Activated CD4-positive, alpha-beta memory T cell treated with anti-CD3 and anti-CD28 coated beads, Interleukin-2, amount 10 ng/mL, durations not matched to agents 7 days and 5 days (primary cell): ENCODE measurements around the gene HS3ST3A1. TPM values are rescaled to one million over a fixed set of nuclear protein-coding genes. Genes with fewer than 3 reads are reported as not detected.

ENCODE experiments used
- CTCF ChIA-PET: fragments of 350-600 bp; sonication (Branson Sonifier 250); formaldehyde crosslinking; loops from one replicate; lab custom pipeline; 2021; ENCODE audit warnings: antibody characterized with exemption, inconsistent platforms; lab: Charles Lee
- POLR2A ChIA-PET: fragments of 350-600 bp; sonication (Branson Sonifier 250); formaldehyde crosslinking; loops from one replicate; lab custom pipeline; 2021; ENCODE audit warnings: antibody characterized with exemption; lab: Charles Lee
- DNase-seq: peaks from one replicate; pipeline ENCODE4 v3.0.0-alpha.2; 2020
- H3K27ac Mint-ChIP-seq: one replicate; pipeline ENCODE4 v1.8.0; 2021; ENCODE audit warnings: mild to moderate bottlenecking, mixed read lengths
- H3K27me3 Mint-ChIP-seq: one replicate; pipeline ENCODE4 v1.8.0; 2021; ENCODE audit warnings: mixed read lengths
- H3K36me3 Mint-ChIP-seq: one replicate; pipeline ENCODE4 v1.8.0; 2021; ENCODE audit warnings: low read depth, mixed read lengths
- H3K4me1 Mint-ChIP-seq: one replicate; pipeline ENCODE4 v1.8.0; 2021; ENCODE audit warnings: mixed read lengths
- H3K4me3 Mint-ChIP-seq: one replicate; pipeline ENCODE4 v1.8.0; 2021; ENCODE audit warnings: mild to moderate bottlenecking, mixed read lengths
- H3K9me3 Mint-ChIP-seq: one replicate; pipeline ENCODE4 v1.8.0; 2021; ENCODE audit warnings: mixed read lengths
- total RNA-seq, 2 experiments: library from RNA; stranded (reverse); gene quantifications; one replicate each; pipeline ENCODE4 v1.2.3, GENCODE V29; 2021

HS3ST3A1 gene
- total RNA-seq, 2 experiments from 2014 or later: 2.5 to 2.8 TPM

- ChIA-PET CTCF (no interaction called here), POLR2A (no interaction called here)
- Mint-ChIP-seq H3K36me3 (no peaks in the 10 kb centered on the region), H3K4me1 (no peaks in the 10 kb centered on the region), H3K9me3 (peaks cover 3% of the 10 kb centered on the region), H3K4me3 (no peak overlapping the region), H3K27ac (no peak overlapping the region), H3K27me3 (no peaks in the 10 kb centered on the region)
- no peak for DNase-seq
Measured at GRCh38 chr17:13537871-13538643, 63.7 kb downstream of the HS3ST3A1 start.

- peaks cover 3% of the 10 kb centered on the region for H3K9me3 Mint-ChIP-seq
- no peaks in the 10 kb centered on the region for H3K36me3 Mint-ChIP-seq
- CTCF ChIA-PET: no interaction called here
- no peak overlapping the region for H3K27ac Mint-ChIP-seq
- no peak for DNase-seq
- H3K27me3 Mint-ChIP-seq: no peaks in the 10 kb centered on the region
- POLR2A ChIA-PET: no interaction called here
- no peak overlapping the region for H3K4me3 Mint-ChIP-seq
- no peaks in the 10 kb centered on the region for H3K4me1 Mint-ChIP-seq
Measured at GRCh38 chr17:13537167-13537731, 64.5 kb downstream of the HS3ST3A1 start.

- Mint-ChIP-seq H3K27ac (no peak overlapping the region), H3K36me3 (no peaks in the 10 kb centered on the region), H3K4me3 (no peak overlapping the region), H3K4me1 (no peaks in the 10 kb centered on the region), H3K27me3 (no peaks in the 10 kb centered on the region), H3K9me3 (peaks cover 3% of the 10 kb centered on the region)
- ChIA-PET POLR2A (no interaction called here), CTCF (no interaction called here)
- DNase-seq: no peak
Measured at GRCh38 chr17:13534946-13535345, 66.8 kb downstream of the HS3ST3A1 start.

DNA sequence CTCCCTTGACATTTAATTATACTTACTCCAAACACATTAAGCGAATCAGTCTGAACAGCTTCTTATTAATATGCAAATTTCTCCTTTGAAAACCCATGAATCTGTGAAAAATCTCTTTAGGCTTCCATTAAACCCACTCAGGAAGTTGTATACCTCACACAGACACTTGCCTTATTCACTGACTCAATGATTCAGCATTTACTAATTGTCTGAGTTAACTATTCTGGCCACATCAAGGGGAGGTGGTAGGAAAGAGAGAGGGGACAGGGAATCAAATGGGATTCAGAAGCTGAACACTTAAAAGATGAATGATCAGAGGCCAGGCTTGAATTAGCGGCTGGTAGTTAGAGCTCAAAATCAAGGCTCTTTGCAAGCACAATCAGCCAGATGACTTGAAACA is 70.0 kb downstream of the HS3ST3A1 start:
- Mint-ChIP-seq H3K27me3 (no peaks in the 10 kb centered on the region), H3K4me3 (no peak overlapping the region), H3K27ac (no peak overlapping the region), H3K9me3 (no peaks in the 10 kb centered on the region), H3K36me3 (no peaks in the 10 kb centered on the region), H3K4me1 (no peaks in the 10 kb centered on the region)
- DNase-seq: no peak
- CTCF ChIA-PET: no interaction called here
- POLR2A ChIA-PET: no interaction called here

GRCh38 chr17:13525876-13526275 is 75.9 kb downstream of the HS3ST3A1 start:
- H3K9me3 Mint-ChIP-seq: no peaks in the 10 kb centered on the region
- DNase-seq: no peak
- H3K4me3 Mint-ChIP-seq: no peak overlapping the region
- H3K36me3 Mint-ChIP-seq: no peaks in the 10 kb centered on the region
- no peaks in the 10 kb centered on the region for H3K27me3 Mint-ChIP-seq
- H3K27ac Mint-ChIP-seq: no peak overlapping the region
- POLR2A ChIA-PET: interaction anchor here (0.6 kb wide), 1 partner anchor 16 kb away, joined by 3 read pairs; no protein-coding TSS in a partner anchor
- no peaks in the 10 kb centered on the region for H3K4me1 Mint-ChIP-seq
- CTCF ChIA-PET: no interaction called here

DNA sequence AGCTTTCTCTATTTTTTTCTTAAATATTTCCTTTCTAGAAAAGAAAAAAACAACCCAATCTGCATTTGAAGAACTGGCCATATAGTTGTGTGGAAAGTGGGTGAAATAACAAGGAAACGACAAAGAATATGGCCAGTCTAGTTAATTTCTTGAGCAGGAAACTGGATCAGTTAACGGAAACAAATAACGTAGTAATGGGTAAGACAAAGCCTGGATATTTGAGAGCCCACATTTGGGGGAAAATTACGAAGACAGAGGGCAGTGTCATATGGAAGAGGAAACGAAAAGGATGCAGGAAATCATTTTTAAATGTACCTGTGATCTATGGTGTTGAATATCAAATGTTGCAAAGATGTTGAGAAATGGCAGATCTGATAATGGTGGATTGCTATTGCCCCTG is 78.6 kb downstream of the HS3ST3A1 start:
- Mint-ChIP-seq H3K27me3 (peaks cover 3% of the 10 kb centered on the region), H3K36me3 (no peaks in the 10 kb centered on the region), H3K4me1 (no peaks in the 10 kb centered on the region), H3K27ac (no peak overlapping the region), H3K4me3 (no peak overlapping the region), H3K9me3 (no peaks in the 10 kb centered on the region)
- ChIA-PET POLR2A (no interaction called here), CTCF (interaction anchor here (0.6 kb wide), 1 partner anchor 1092 kb away, joined by 4 read pairs; no protein-coding TSS in a partner anchor)
- DNase-seq: no peak

DNA sequence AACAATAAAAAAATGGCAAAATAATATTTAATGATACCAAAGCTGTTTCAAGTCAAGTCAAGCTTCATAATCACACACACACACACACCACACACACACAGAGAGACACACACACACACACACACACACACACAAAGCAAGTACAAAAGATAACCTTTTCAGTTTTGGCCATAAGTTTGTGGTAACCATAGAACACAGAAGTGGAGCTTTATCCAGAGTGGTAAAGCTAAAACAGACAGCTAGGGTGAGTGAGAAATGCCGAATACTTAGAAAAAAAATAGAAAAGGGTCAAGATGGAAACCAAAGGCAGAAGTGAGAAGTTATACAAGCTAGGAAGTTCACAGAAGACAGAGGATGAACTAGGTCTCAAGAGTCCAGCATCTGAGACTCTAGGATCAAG is 79.0 kb downstream of the HS3ST3A1 start:
- H3K9me3 Mint-ChIP-seq: no peaks in the 10 kb centered on the region
- ChIA-PET POLR2A (no interaction called here), CTCF (no interaction called here)
- no peak overlapping the region for H3K27ac Mint-ChIP-seq
- H3K36me3 Mint-ChIP-seq: no peaks in the 10 kb centered on the region
- DNase-seq: no peak
- H3K4me1 Mint-ChIP-seq: no peaks in the 10 kb centered on the region
- H3K4me3 Mint-ChIP-seq: no peak overlapping the region
- peaks cover 3% of the 10 kb centered on the region for H3K27me3 Mint-ChIP-seq

GRCh38 chr17:13521784-13522183 is 79.9 kb downstream of the HS3ST3A1 start:
- Mint-ChIP-seq H3K4me1 (no peaks in the 10 kb centered on the region), H3K9me3 (no peaks in the 10 kb centered on the region), H3K27me3 (peaks cover 3% of the 10 kb centered on the region), H3K4me3 (no peak overlapping the region), H3K36me3 (no peaks in the 10 kb centered on the region), H3K27ac (no peak overlapping the region)
- CTCF ChIA-PET: no interaction called here
- no peak for DNase-seq
- POLR2A ChIA-PET: no interaction called here

GRCh38 chr17:13520899-13521572 is 80.7 kb downstream of the HS3ST3A1 start:
- H3K36me3 Mint-ChIP-seq: no peaks in the 10 kb centered on the region
- CTCF ChIA-PET: no interaction called here
- H3K4me3 Mint-ChIP-seq: no peak overlapping the region
- DNase-seq: no peak
- no peaks in the 10 kb centered on the region for H3K4me1 Mint-ChIP-seq
- H3K27ac Mint-ChIP-seq: no peak overlapping the region
- H3K9me3 Mint-ChIP-seq: no peaks in the 10 kb centered on the region
- H3K27me3 Mint-ChIP-seq: peaks cover 3% of the 10 kb centered on the region
- POLR2A ChIA-PET: no interaction called here

DNA sequence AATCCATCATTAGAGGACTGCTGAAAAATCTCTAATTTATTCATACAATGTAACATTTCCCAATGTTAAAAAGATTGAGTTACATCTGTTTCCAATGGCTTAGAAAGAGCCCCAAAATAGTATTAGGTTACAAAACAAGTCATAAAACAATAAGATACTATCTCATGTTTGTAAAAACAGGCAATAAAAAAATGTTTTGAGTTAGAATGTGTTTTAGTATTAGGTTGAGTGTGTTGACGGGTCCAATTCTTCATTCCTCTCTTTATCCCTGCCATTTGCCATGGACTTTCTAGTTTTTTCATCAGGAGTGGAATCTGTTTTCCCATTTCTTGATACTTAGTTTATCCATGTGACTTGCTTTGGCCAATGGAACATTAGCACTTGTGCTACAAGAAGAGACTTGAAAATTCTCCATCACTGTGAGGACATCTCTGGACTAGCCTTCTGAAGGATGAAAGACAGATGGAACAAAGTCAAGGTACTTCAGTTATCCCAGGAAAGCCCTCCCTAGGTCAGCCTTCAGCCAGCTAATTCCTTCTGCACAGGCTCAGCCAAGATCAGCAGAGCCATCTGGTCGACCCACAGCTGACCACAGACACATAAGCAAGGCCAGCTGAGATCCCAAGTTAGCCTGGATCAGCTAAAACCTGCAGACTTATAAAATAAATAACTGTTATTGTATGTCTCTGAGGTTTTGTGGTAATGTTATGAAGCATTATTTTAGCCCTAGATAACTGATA is 83.3 kb downstream of the HS3ST3A1 start:
- ChIA-PET CTCF (no interaction called here), POLR2A (no interaction called here)
- Mint-ChIP-seq H3K27me3 (peaks cover 7% of the 10 kb centered on the region), H3K4me1 (no peaks in the 10 kb centered on the region), H3K4me3 (no peak overlapping the region), H3K27ac (no peak overlapping the region), H3K36me3 (no peaks in the 10 kb centered on the region), H3K9me3 (no peaks in the 10 kb centered on the region)
- no peak for DNase-seq

- Mint-ChIP-seq H3K4me3 (no peak overlapping the region), H3K4me1 (peaks cover 10% of the 10 kb centered on the region), H3K9me3 (no peaks in the 10 kb centered on the region), H3K27me3 (peaks cover 13% of the 10 kb centered on the region), H3K27ac (no peak overlapping the region), H3K36me3 (no peaks in the 10 kb centered on the region)
- no peak for DNase-seq
- CTCF ChIA-PET: no interaction called here
- POLR2A ChIA-PET: no interaction called here
Measured at GRCh38 chr17:13513039-13513405, 88.7 kb downstream of the HS3ST3A1 start.

- Mint-ChIP-seq H3K27me3 (peaks cover 13% of the 10 kb centered on the region), H3K9me3 (no peaks in the 10 kb centered on the region), H3K4me1 (peaks cover 10% of the 10 kb centered on the region), H3K36me3 (no peaks in the 10 kb centered on the region), H3K27ac (no peak overlapping the region), H3K4me3 (no peak overlapping the region)
- ChIA-PET POLR2A (no interaction called here), CTCF (no interaction called here)
- DNase-seq: no peak
Measured at GRCh38 chr17:13510062-13510461, 91.7 kb downstream of the HS3ST3A1 start.

DNA sequence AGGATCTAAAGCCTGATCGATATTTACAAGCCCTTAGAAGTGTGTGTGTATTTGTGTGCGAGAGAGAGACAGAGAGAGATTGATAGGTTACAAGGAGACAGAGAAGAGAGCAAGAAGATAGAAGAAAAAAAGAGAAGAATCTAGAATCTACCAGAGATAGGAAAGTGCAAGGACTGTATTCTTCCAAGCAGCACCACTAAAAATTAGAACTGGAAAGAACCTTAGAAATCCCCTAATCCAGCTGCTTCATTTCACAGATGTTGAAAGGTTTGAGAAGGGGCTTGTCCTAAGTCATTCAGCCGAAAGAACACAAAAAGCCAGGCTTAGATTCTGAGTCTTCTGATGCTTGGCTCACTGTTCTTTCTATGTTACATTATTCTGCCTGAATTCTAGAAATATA is 92.2 kb downstream of the HS3ST3A1 start:
- H3K36me3 Mint-ChIP-seq: no peaks in the 10 kb centered on the region
- POLR2A ChIA-PET: no interaction called here
- CTCF ChIA-PET: no interaction called here
- peaks cover 10% of the 10 kb centered on the region for H3K4me1 Mint-ChIP-seq
- no peak for DNase-seq
- no peaks in the 10 kb centered on the region for H3K9me3 Mint-ChIP-seq
- H3K27ac Mint-ChIP-seq: no peak overlapping the region
- H3K4me3 Mint-ChIP-seq: no peak overlapping the region
- H3K27me3 Mint-ChIP-seq: peaks cover 12% of the 10 kb centered on the region
